Psoas muscle (tissue), 8 donors: ENCODE results near the gene TCFL5. TPM values are rescaled to one million over a fixed set of nuclear protein-coding genes. Genes with fewer than 3 reads are reported as not detected.

Source experiments
- ATAC-seq, 4 donors: fragments of 200-7000 bp; cut with Tn5 transposase; one replicate each; pipeline ENCODE4 v1.9.1; 2020; ENCODE audit warnings: moderate library complexity in 3 of 4, mild to moderate bottlenecking in 2 of 4
- DNase-seq, 2 donors: peaks; one replicate each; pipeline ENCODE4 v3.0.0-alpha.2; 2020
- H3K27ac ChIP-seq: fragments of 200-600 bp; one replicate; pipeline ENCODE4 v1.8.0; 2022
- H3K27me3 ChIP-seq, 3 donors: fragments of 200-600 bp in 1 of 3; one replicate each; pipeline versions ENCODE4 v1.6.1 to v1.8.0; 2013 to 2022; ENCODE audit warnings: low read length in 2 of 3, mild to moderate bottlenecking in 2 of 3, moderate library complexity in 1 of 3; ENCODE audit not compliant: insufficient read depth in 3 of 3
- H3K36me3 ChIP-seq, 2 donors: fragments of 200-600 bp in 1 of 2; one replicate each; pipeline versions ENCODE4 v1.6.1 to v1.8.0; 2013 to 2022; ENCODE audit warnings: low read depth in 1 of 2, mild to moderate bottlenecking in 1 of 2, moderate library complexity in 1 of 2; ENCODE audit not compliant: insufficient read depth in 1 of 2
- H3K4me1 ChIP-seq: fragments of 200-600 bp; one replicate; pipeline ENCODE4 v1.8.0; 2022
- H3K4me3 ChIP-seq: fragments of 200-600 bp; one replicate; pipeline ENCODE4 v1.8.0; 2022; ENCODE audit warnings: mild to moderate bottlenecking
- H3K9me3 ChIP-seq: fragments of 200-600 bp; one replicate; pipeline ENCODE4 v1.8.0; 2022
- WGBS, 3 donors: extraction: QIAGEN DNeasy Blood & Tissue Kit; methylation state at CpG; one replicate each; pipeline versions ENCODE4 v1.1.6 to v1.1.7; 2013; 5-methylcytosine and 5-hydroxymethylcytosine counted together
- intact Hi-C, 2 donors: fragments of 100-400 bp; cut with DNase I; formaldehyde crosslinking; loops; one replicate each; pipeline versions ENCODE4 v1.11.0 to v1.14.2; 2022
- polyA plus RNA-seq, 3 donors: library from polyadenylated mRNA; stranded (reverse); fragments of 200-250 nt; gene quantifications; one replicate each; pipeline ENCODE4 v1.2.3, GENCODE V29; 2013
- total RNA-seq, 4 donors: library from RNA; stranded (reverse); fragmentation: NEBNext Ultra II Directional in 2 of 4; extraction: Animal tissue kit (Norgen Biotek cat#: 25700) in 2 of 4; gene quantifications; one replicate each; pipeline versions ENCODE4 v1.2.1 to v1.2.4, GENCODE V29; 2021 to 2023
- TF ChIP-seq, protein P1 (sequence below): fragments of 200-600 bp; IDR thresholded peaks from one replicate; pipeline ENCODE4 v1.8.0; 2022; ENCODE audit warnings: antibody characterized with exemption
- donor health status: healthy with polysubstance abuse.
- donor health status: DM: no; HTN: no; CAD: no; lungs with moderate emphysema.
- donor health status: Bipolar disorder and iron deficiency.
- donor health status: healthy.
- donor health status: DM: yes; HTN: yes; CAD: no.
- donor health status: DM: no; HTN: no; CAD: no.
- donor health status: DM: no; HTN: no; CAD: no.
- donor health status: DM: yes; HTN: yes; CAD: no.

The TCFL5 gene
- total and polyA plus RNA-seq, 7 donors = 2.3 to 5.2 (median 3.9) TPM

DNA sequence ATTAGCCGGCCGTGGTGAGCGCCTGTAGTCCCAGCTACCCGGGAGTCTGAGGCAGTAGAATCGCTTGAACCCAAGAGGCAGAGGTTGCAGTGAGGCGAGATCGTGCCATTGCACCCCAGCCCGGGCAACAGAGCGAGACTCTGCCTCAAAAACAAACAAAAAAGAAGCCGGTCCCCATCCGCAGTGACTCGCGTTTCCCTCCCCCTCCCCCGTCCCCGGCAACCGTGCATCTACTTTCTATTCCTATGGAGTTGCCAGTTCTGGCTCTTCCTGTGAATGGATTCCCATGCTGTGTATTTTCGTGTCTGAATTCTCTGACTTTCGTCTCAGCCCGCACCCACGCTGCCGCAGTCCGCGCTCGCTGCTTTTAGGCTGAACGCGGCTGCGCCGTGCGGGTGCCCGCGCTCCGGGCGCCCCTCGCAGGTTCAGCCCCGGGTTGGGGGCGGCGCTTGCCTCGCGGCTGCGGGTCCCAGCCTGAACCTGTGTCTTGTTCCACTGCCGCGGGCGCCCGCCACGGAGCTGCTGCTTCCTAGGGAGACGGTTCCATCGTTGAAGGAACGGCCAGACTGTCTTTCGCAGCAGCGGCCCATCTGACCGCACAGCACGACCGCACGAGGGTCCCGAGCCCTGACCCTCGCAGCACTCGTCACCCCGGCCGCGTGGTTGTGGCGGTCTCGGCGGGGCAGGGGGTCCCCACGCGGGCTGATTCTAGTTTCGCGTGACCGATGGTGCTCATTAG lies 66.4 kb downstream of the TCFL5 start:
- H3K27ac ChIP-seq = peak overlapping the region; percentile 81
- peaks cover 0 to 3% (median 0%) of the 10 kb centered on the region in 3 donors for H3K27me3 ChIP-seq
- H3K4me1 ChIP-seq = peaks cover 16% of the 10 kb centered on the region
- TF ChIP-seq, protein P1, sequence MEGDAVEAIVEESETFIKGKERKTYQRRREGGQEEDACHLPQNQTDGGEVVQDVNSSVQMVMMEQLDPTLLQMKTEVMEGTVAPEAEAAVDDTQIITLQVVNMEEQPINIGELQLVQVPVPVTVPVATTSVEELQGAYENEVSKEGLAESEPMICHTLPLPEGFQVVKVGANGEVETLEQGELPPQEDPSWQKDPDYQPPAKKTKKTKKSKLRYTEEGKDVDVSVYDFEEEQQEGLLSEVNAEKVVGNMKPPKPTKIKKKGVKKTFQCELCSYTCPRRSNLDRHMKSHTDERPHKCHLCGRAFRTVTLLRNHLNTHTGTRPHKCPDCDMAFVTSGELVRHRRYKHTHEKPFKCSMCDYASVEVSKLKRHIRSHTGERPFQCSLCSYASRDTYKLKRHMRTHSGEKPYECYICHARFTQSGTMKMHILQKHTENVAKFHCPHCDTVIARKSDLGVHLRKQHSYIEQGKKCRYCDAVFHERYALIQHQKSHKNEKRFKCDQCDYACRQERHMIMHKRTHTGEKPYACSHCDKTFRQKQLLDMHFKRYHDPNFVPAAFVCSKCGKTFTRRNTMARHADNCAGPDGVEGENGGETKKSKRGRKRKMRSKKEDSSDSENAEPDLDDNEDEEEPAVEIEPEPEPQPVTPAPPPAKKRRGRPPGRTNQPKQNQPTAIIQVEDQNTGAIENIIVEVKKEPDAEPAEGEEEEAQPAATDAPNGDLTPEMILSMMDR = no peak
- H3K4me3 ChIP-seq = peak overlapping the region; percentile 70
- WGBS, 3 donors = 0 to 1% (median 0%) methylated on average over 66 to 68 of the region's 68 CpGs
- intact Hi-C loops = no loop called here
- DNase-seq (peak; percentile 60 to 72), ATAC-seq (peak in 1 of 4 donors; percentile 14)
- H3K36me3 ChIP-seq = peaks cover 0 to 30% of the 10 kb centered on the region in 2 donors
- H3K9me3 ChIP-seq = no peaks in the 10 kb centered on the region

DNA sequence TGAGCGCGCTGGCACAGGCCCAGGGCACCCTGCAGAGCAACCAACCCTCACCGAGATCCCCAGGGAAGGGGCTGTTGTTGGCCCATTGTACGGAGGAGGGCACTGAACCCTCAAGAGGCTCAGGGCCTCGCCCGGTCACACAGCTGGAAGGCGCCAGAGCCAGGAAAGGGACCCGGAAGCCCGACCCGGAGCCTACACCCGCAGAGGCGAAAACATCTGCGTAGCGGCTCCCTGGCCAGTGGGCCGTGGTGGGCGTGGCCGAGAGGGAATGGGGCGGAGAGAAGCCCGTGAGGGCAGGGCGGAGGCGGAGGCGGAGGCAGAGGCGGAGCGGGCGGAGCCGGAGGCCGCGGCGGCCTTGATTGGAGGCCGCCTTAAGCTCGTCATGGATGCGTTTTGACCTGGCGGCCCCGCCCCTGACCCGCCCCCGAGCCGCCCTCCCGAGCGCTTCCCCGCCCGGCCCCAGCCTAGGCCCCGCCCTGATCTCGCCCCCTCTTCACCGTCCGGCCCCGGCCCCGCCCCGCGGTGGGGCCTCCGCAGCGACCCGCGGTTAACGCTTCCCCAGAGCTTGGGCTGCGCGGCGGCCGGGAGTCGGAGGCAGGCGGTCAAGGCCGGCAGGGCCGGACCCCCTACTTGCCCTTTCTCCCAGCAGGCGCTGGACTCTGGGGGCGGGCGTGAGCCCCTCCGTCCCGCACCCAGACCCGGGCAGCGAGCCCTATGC lies 67.5 kb downstream of the TCFL5 start:
- 1 to 2% (median 1%) methylated on average over 43 to 69 of the region's 69 CpGs for WGBS, 3 donors
- ATAC-seq = peak; percentile 90 to 91 (median 90)
- H3K4me1 ChIP-seq = peaks cover 16% of the 10 kb centered on the region

DNA sequence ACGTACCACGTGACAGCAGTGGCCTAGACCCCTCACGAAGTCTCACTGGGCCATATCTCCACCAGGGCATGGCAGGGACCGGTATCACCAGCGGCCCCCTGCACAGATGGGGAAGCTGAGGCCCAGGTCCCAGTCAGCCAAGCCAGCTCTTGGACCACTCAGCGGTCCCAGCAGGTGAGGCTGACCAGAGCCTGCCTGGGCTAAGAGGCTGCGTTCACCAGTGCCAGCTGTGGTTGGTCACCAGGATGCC lies 67.9 kb downstream of the TCFL5 start:
- Histone ChIP-seq H3K27ac (peak overlapping the region; percentile 81), H3K36me3 (peaks cover 0 to 15% of the 10 kb centered on the region in 2 donors), H3K4me3 (peak overlapping the region; percentile 70), H3K9me3 (no peaks in the 10 kb centered on the region), H3K27me3 (peaks cover 0 to 5% (median 0%) of the 10 kb centered on the region in 3 donors), H3K4me1 (peaks cover 16% of the 10 kb centered on the region)
- WGBS, 3 donors = 50 to 56% (median 51%) methylated on average over 7 of the region's 7 CpGs
- peak in 1 of 4 donors; percentile 59 for ATAC-seq
- no peak for DNase-seq
- TF ChIP-seq, protein P1 = no peak
- intact Hi-C loops = loop anchor here (5.0 kb wide), 3 partner anchors 126 to 291 kb away; no protein-coding TSS in a partner anchor

More for the DNA sequence above, 67.5 kb downstream of the TCFL5 start:
- TF ChIP-seq, protein P1 = no peak
- intact Hi-C loops = loop anchor here (5.0 kb wide), 3 partner anchors 127 to 292 kb away; no protein-coding TSS in a partner anchor
- H3K4me3 ChIP-seq = peak overlapping the region; percentile 70
- H3K9me3 ChIP-seq = no peaks in the 10 kb centered on the region
- DNase-seq = peak; percentile 97 to 98
- H3K36me3 ChIP-seq = peaks cover 0 to 20% of the 10 kb centered on the region in 2 donors
- H3K27me3 ChIP-seq = peaks cover 0 to 5% (median 0%) of the 10 kb centered on the region in 3 donors
- H3K27ac ChIP-seq = peak overlapping the region; percentile 81

- peaks cover 16% of the 10 kb centered on the region for H3K4me1 ChIP-seq
- peaks cover 0 to 9% of the 10 kb centered on the region in 2 donors for H3K36me3 ChIP-seq
- ATAC-seq (no peak), DNase-seq (no peak)
- WGBS, 3 donors = 87 to 90% (median 87%) methylated on average over 22 of the region's 22 CpGs
- peaks cover 0 to 5% (median 0%) of the 10 kb centered on the region in 3 donors for H3K27me3 ChIP-seq
- H3K4me3 ChIP-seq = peak overlapping the region; percentile 70
- intact Hi-C loops = loop anchor here (5.0 kb wide), 3 partner anchors 126 to 291 kb away; no protein-coding TSS in a partner anchor
- TF ChIP-seq, protein P1 = no peak
- H3K9me3 ChIP-seq = no peaks in the 10 kb centered on the region
- H3K27ac ChIP-seq = peak overlapping the region; percentile 81
Measured at GRCh38 chr20:62792940-62793756, 68.5 kb downstream of the TCFL5 start.
